GM12878 (cell line): Measurements from ENCODE around the gene RTEL1. TPM values are rescaled to one million over a fixed set of nuclear protein-coding genes. Genes with fewer than 3 reads are reported as not detected.
A peak's percentile ranks its signal among the peaks of the same experiment; 100 is the strongest.

Experiments
- ATAC-seq: fragments of 200-7000 bp; cut with Tn5 transposase; 3 replicates; pipeline ENCODE4 v1.9.1; 2020; ENCODE audit warnings: mild to moderate bottlenecking, moderate library complexity
- BruUV-seq: library from RNA; stranded (reverse); fragments of 400-500 nt; replicated peaks from 2 replicates; lab custom pipeline; 2021; lab: Mats Ljungman, UMichigan
- CTCF ChIA-PET: fragments of 300-600 bp; sonication (Branson Sonifier 250); formaldehyde crosslinking; extraction: SDS; loops from one replicate; lab custom pipeline; 2021; ENCODE audit warnings: inconsistent platforms; lab: Yijun Ruan, JAX
- POLR2A ChIA-PET: fragments of 350-600 bp; formaldehyde crosslinking; extraction: SDS; loops from one replicate; lab custom pipeline; 2021; ENCODE audit warnings: inconsistent platforms; lab: Charles Lee
- RAD21 ChIA-PET: fragments of 300-600 bp; sonication (Branson Sonifier 250); formaldehyde crosslinking; loops from one replicate; lab custom pipeline; 2023; ENCODE audit warnings: antibody characterized with exemption; ENCODE audit not compliant: unreplicated experiment; lab: Charles Lee
- SMC1A ChIA-PET: fragments of 300-600 bp; sonication (Branson Sonifier 250); formaldehyde crosslinking; loops from one replicate; lab custom pipeline; 2023; ENCODE audit not compliant: unreplicated experiment, uncharacterized antibody; lab: Charles Lee
- DNase-seq: peaks from one replicate; pipeline ENCODE4 v3.0.0-alpha.2; 2011; ENCODE audit warnings: low read depth, low spot score
- FAIRE-seq: peaks from 3 replicates; lab custom pipeline; 2011; peaks lifted over from hg19 to GRCh38; lab: Jason Lieb, UNC
- H2AFZ ChIP-seq: 2 replicates; pipeline ENCODE4 v1.6.0; 2011; ENCODE audit warnings: low read depth, low read length, control low read depth; ENCODE audit not compliant: control insufficient read depth
- H3K27ac ChIP-seq: 2 replicates; pipeline ENCODE4 v1.5.1; 2011; ENCODE audit warnings: control low read depth; ENCODE audit not compliant: control insufficient read depth, insufficient read depth
- H3K27me3 ChIP-seq, 2 experiments: replicated peaks in 1 of 2; 2 replicates each; pipeline versions ENCODE4 v1.6.0 to v1.6.1; 2011; ENCODE audit warnings: low read length in 1 of 2; ENCODE audit not compliant: control insufficient read depth in 2 of 2, insufficient read depth in 2 of 2
- H3K36me3 ChIP-seq, 2 experiments: 2 replicates each; pipeline ENCODE4 v1.5.1; 2011; ENCODE audit warnings: low read length in 1 of 2; ENCODE audit not compliant: control insufficient read depth in 2 of 2, insufficient read depth in 2 of 2
- H3K4me1 ChIP-seq: 2 replicates; pipeline ENCODE4 v1.6.1; 2011; ENCODE audit warnings: mild to moderate bottlenecking, low read length, moderate library complexity, mixed read lengths; ENCODE audit not compliant: control insufficient read depth, insufficient read depth
- H3K4me2 ChIP-seq: 2 replicates; pipeline ENCODE4 v1.6.0; 2011; ENCODE audit warnings: control low read depth; ENCODE audit not compliant: control insufficient read depth, insufficient read depth
- H3K4me3 ChIP-seq: fragments of 200-600 bp; sonication (generic); 2 replicates; pipeline ENCODE4 v1.5.1; 2016
- H3K79me2 ChIP-seq: 2 replicates; pipeline ENCODE4 v1.6.0; 2011; ENCODE audit warnings: low read length; ENCODE audit not compliant: control insufficient read depth, insufficient read depth
- H3K9ac ChIP-seq: 2 replicates; pipeline ENCODE4 v1.8.0; 2011; ENCODE audit warnings: low read length, control low read depth, mixed read lengths; ENCODE audit not compliant: control insufficient read depth, insufficient read depth
- H3K9me3 ChIP-seq: replicated peaks from 3 replicates; pipeline ENCODE4 v1.5.1; 2011; ENCODE audit warnings: mild to moderate bottlenecking, low read length; ENCODE audit not compliant: control insufficient read depth, insufficient read depth
- H4K20me1 ChIP-seq: 2 replicates; pipeline ENCODE4 v1.6.0; 2011; ENCODE audit not compliant: control insufficient read depth, insufficient read depth
- E4F1 ChIP-seq: fragments of 450-650 bp; IDR thresholded peaks from 2 replicates; pipeline ENCODE4 v1.6.1; 2018; ENCODE audit warnings: borderline replicate concordance, mild to moderate bottlenecking; ENCODE audit not compliant: partially characterized antibody
- REST ChIP-seq: IDR thresholded peaks from 2 replicates; pipeline ENCODE4 v1.6.1; 2012; ENCODE audit warnings: mild to moderate bottlenecking, low read depth, low read length
- WGBS: methylation state at CpG from one replicate; pipeline ENCODE4 v1.1.6; 2016; ENCODE audit warnings: low lambda C conversion rate; ENCODE audit not compliant: insufficient replicate concordance, insufficient coverage; ENCODE audit errors: missing lambda C conversion rate; 5-methylcytosine and 5-hydroxymethylcytosine counted together
- in situ Hi-C: fragments of 300-500 bp; cut with MboI; formaldehyde crosslinking; loops from 9 replicates; pipeline ENCODE4 v1.14.3; 2018; ENCODE audit warnings: mixed read lengths
- intact Hi-C: fragments of 100-400 bp; cut with micrococcal nuclease; formaldehyde crosslinking; loops from one replicate; pipeline ENCODE4 v1.14.2; 2022; ENCODE audit not compliant: unreplicated experiment
- polyA plus RNA-seq, 11 experiments: library from polyadenylated mRNA; depleted of rRNA in 4 of 11; unstranded in 6 of 11; stranded (reverse) in 5 of 11; fragments of >200 nt; fragmentation: Nextera tagmentation in 4 of 11; fragmentation: Illumina TruSeq in 1 of 11; extraction: Ambion mirVana in 4 of 11; extraction: Trizol in 1 of 11; gene quantifications; 1 replicate in 1 of 11; 2 replicates in 10 of 11; pipeline versions ENCODE4 v1.2.1 to v1.2.3, GENCODE V29; 2011 to 2016; ENCODE audit warnings: inconsistent platforms in 2 of 11, missing spikeins in 2 of 11, low read depth in 1 of 11
- total RNA-seq, 4 experiments: library from RNA; depleted of rRNA in 3 of 4; stranded (reverse); fragments of >200 nt in 3 of 4; fragmentation: Illumina TruSeq in 1 of 4; extraction: Trizol in 1 of 4; gene quantifications; 2 replicates each; pipeline versions ENCODE4 v1.2.1 to v1.2.3, GENCODE V29; 2013 to 2021

The RTEL1 gene
- total and polyA plus RNA-seq, 10 of the 15 experiments (the other 5 are each of a cell fraction or from before 2014, with no cell fraction given), result 0.40 to 37.2 (median 15.6) TPM; not detected in 1

- Histone ChIP-seq H3K36me3 (no peaks in the 10 kb centered on the region), H3K27ac (no peak overlapping the region), H3K4me3 (no peak overlapping the region), H3K9ac (no peak overlapping the region), H2AFZ (no peak overlapping the region), H3K4me2 (no peak overlapping the region), H3K4me1 (peaks cover 6% of the 10 kb centered on the region), H4K20me1 (no peaks in the 10 kb centered on the region), H3K79me2 (no peaks in the 10 kb centered on the region), H3K27me3 (no peaks in the 10 kb centered on the region; a peak in 1 of 4 replicates), H3K9me3 (no peaks in the 10 kb centered on the region)
- SMC1A ChIA-PET, result no interaction called here
- RAD21 ChIA-PET, result no interaction called here
- no peak for FAIRE-seq
- no peak for DNase-seq
- 46% methylated on average over 4 of the region's 4 CpGs for WGBS
- POLR2A ChIA-PET, result interaction anchor here (0.5 to 1.0 kb wide), 2 partner anchors 18 to 92 kb away, joined by 3 read pairs; partner anchors contain the start of gene GMEB2
- no peak for ATAC-seq
- CTCF ChIA-PET, result no interaction called here
- no TSS peak for BruUV-seq
- intact Hi-C loops (no loop called here), in situ Hi-C loops (no loop called here)
- TF ChIP-seq E4F1, result no peak
- 0 out of 2 replicates have a peak, but pooled peaks have one; percentile 75 for TF ChIP-seq REST
Measured at GRCh38 chr20:63645218-63645617, 12.9 kb upstream of the RTEL1 start.
